ELF-1 (cell line): ENCODE data around the gene GSG1.
"Not testable (repeated sequence)": the region's sequence is repeated elsewhere in the genome, so short reads cannot be mapped to it uniquely, and the experiment has no call there.

ENCODE experiments used
- DNase-seq: peaks from one replicate; pipeline ENCODE4 v3.0.0-alpha.2; 2016; ENCODE audit warnings: low read depth, low spot score

Gene GSG1

DNA sequence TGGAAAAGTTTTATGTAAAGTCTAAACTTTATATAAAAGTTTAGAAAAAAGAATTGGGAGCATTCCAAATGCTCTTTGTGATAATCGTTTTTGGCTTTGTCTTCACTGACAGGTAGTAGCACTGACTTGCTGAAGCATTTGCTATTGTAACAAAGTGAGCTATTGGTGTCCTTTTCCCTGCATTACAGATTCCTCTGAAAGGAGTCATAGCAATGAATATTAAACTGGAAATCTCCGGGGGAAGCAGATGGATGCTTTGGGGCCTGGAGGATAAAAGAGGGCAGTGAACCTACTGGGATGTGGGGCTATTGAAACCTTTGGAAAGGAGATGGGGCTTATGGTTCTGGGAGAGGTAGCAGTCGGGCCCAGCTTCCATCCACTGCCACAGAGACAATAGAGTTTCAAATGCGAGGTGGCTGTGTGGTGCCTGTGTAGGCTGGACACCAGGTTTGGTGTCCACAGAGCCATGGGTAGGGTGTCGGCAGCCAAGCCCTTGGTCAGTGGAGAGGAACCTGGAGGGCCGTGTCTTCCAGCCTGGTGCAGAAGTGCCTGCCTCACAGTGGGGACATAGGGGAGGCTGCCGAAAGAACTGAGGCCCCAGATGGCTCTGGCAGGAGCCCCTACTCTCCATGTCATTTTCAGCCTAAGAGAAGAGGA is 10.1 kb downstream of the GSG1 start:
- no peak for DNase-seq

DNA sequence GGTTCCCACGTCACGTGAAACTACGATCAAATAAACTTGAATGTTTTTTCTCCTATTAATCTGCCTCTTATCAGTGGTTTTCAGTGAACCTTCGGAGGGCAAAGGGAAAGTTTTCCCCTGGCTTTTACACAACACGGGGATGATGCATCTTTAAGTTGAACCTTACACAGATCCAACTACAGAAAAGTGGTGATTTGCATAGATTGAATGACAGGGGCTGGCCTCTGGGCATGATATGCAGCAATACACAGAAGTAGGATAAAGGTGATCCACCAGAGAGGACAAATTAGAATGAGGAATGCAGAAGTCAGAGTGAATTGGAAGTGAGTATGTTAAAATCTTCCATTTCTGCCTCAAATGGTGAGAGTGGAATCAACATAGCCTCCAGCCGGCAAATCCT is 11.6 kb downstream of the GSG1 start:
- no peak for DNase-seq

DNA sequence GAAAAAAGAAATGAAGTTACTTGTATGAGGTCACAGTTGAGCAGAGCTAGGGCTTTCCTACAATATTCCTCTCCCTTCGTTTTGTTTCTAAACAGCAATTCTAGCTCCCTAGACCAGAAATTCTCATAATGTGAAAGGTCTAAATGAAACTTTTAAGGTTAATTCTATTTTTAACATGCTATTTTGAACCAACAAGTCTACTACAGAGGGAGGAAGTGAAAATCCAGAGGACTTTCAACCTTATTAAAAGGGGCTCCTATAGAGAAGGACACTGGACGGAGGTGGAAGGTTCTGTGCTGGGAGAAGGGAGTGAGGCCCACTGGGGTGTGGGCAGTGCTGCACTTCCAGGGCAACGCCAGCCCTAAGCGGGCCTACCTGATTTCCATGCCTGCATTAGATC is 13.4 kb downstream of the GSG1 start:
- DNase-seq: no peak

DNA sequence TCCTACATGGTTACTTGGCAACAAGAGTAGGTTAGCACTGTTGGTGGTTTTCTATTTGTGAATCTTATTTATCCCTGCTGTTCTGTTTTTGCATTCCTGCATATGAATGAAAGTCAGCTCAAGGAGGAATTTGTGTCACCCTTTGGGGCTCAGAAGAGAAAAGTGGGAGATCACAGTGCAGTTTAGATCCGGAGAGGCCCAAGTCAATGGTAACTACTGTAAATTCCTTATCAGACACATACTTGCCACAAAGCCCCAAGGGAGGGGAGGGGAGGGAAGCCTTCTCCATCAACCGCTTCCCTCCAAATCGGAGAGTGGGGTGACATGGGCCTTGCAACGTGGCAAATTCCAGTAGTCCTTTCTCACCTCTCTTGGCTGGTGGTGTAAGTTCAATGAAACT is 15.0 kb downstream of the GSG1 start:
- no peak for DNase-seq

DNA sequence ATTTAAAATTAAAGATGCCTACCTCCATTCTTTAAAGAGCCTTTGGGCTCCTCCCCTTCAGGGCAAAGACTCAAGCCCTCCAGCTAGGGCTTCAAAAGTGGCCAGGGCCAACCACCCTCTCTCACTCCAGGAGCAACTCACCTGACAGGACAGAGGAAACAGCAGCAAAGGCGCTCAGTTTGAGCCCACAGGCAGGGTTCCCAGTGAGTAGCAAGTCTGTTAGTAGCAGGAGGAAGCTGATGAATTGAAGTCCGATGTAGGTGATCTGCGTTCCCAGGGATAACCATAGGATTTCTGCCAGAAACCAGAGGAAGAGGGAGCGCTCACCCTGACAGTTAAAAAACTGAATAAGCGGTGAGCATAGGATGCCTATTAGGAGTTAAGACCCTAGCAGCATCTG is 15.7 kb downstream of the GSG1 start:
- peak; percentile 52 for DNase-seq

DNA sequence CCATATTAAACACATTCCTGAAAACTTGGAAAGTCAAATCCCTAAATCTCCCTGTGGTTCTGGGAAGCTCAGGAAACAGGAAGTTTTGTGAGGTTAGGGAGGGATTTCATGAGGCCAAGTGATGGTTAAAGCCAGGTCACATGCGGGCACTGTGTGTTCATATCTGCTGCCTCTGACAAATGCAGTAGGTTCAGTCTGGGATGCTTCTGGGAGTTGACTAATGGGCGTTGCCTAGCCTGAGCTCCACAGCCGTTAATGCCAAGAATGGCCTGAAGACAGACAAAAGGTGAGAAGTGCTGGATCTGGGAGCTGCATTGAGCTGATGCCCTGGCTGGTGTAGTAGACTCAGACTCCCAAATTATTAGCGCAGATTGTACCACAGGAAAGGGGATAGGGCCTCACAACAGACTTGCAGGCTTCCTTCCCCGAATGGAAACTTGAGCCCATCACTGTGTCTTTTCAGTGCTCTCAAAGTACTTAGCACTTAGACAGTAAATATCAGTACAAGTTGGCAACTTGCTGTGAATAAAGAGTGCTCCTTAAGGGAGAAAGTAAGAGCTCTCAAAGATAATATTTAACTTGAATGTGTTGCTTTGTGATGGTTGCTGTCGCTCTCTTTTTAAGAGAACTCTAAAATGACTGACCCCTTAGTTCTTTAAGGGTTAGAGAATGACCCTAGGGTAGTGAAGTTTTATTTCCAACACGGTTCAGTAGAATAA is 17.3 kb downstream of the GSG1 start:
- no peak for DNase-seq

DNA sequence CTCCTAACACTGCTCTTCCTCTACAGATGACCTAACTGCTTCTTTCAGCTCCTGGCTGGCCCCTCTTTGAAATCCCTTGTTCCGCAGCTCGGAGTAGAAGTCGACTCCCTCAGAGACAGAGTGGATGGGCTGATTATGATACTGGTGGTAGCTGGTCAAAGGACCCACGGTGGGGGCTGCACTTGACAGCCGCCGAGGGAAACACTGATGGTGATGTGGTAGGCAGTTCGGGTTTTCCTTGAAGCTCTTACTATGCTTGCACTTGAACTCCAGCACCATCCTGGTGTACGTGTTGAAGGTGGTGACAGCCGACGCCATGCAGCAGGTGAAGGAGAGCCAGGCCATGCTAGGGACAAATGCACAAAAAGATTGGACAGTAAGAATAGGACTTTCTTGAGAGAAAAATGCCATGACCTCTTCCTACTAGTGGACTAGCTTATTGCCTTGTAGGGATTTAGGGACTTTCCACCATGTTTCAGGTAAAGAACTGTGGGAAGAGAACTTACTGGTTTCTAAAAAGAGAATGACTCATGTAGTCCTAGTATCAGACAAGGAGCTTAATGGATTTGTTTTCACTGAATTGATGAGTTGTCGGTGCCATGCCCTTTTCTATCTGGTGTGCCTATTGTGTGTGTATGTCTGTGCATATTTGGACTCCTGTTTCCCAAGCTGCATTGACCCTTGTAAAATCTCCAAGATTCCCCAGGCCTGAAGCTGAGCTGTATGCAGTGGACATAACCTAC is 18.4 kb downstream of the GSG1 start:
- no peak for DNase-seq

DNA sequence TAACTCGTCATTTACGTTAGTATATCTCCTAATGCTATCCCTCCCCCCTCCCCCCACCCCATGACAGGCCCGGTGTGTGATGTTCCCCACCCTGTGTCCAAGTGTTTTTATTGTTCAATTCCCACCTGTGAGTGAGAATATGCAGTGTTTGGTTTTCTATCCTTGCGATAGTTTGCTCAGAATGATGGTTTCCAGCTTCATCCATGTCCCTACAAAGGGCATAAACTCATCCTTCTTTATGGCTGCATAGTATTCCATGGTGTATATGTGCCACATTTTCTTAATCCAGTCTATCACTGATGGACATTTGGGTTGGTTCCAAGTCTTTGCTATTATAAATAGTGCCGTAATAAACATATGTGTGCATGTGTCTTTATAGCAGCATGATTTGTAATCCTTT is 19.8 kb downstream of the GSG1 start:
- DNase-seq: not testable (repeated sequence)

DNA sequence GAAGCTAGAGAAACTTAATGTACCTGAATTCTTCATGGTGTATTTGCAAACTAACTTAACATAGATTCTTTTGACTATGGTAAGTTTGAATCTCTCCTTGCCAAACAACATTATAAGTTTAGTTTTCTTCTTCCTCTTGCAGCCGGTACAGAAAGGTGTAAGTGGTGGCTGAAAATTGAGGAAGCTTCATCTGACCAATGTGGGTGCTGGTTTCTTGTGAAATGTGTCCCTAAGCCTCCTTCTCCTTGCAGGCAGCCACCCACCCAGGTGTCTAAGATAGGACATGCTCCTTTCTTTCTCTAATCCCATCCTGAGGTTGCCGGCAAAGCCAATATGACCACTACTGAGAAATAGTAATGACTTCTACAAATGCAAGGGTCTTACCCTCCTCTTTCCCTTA is 20.6 kb downstream of the GSG1 start:
- no peak for DNase-seq

DNA sequence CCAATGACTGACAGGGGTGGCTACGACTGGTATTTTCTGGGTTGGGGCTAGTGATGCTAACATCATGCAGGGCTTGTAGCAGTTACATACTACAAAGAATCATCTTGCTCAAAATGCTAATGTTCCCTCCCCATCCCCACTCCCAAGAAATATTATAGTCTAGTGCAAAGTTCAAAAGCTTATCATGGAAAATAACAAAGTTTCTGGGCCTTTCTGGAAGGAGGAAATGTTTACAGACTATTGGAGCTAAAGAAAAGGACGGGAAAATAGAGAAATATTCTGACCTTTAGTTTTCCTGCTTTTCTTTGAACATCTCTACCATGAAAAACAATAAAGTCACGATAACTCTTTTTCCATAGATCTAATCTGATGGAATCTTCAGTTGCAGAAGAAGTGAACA is 23.2 kb downstream of the GSG1 start:
- DNase-seq: no peak

DNA sequence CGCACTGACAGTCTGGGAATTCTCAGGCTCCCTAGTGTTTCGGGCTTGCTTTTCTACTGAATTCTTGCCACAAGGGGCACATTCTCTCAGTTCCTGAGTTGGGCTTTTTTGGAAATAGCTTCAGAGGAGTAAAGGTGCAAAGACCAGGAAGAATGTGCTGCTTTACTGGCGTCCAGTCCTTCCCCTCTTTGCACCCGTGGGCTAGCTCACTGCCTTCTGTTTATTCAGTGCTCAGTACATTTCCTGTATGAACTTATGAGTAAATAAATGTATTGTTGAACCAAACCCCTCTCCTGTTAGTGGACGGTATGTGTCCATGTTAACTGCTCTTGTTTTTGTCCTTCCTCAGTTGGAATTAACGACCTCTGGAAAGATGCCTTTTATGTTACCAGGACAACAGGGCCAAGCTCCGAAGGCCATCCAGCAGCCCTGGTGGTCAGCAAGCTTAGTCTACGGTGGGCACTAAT is 24.0 kb downstream of the GSG1 start:
- peak; percentile 54 for DNase-seq

DNA sequence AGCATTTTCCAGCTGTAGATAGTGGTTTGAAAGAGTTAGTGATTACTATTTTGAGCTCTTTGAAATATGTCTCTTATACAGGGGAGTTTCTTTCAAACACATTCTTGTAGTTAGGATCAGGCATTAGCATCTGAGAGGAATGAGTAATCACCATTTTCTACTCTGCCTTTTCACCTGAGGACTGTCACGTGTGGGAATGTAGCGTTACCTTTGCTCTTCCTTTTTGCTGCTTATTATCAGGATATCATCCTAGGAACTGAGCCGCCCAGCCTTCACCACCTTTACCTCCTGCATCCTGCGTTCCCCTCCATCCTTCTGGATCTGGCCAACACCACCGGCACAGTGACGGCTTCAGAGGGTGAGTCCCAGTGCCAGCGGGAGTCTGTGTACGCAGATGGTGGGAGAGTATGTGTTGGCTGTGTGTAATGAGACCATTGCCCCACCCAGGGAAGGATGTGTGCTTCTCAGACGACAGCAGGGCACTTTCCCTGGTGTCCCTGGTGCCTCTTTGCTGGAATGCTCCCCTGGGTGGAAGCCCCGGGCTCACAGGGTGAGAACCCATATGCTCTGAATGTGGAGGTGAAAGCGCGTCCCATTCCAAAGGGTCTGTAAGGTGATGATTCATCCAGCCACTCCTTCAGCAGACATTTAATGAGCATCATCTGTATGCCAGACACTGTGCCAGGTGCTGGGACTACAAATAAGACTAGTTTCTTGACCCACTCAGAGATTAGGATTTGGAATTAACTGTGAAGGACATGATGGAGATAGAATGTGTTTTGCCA is 27.5 kb downstream of the GSG1 start:
- DNase-seq: no peak

DNA sequence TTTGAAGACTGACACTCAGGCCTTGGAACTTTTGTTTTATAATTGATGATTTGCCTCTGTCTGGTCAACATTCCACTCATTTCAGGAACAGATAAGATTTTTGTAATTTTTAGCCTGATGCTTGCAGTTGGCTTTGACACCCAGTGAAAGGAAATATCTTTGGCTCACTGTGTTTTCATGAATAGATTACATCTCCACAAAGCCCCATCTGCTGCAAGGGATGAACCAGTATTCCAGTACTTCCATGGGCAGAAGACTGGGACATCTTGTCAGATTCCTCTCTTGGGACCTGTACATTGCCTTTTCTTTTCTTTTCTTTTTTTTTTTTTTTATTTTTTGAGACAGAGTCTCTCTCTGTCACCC is 28.4 kb downstream of the GSG1 start:
- DNase-seq: no peak

DNA sequence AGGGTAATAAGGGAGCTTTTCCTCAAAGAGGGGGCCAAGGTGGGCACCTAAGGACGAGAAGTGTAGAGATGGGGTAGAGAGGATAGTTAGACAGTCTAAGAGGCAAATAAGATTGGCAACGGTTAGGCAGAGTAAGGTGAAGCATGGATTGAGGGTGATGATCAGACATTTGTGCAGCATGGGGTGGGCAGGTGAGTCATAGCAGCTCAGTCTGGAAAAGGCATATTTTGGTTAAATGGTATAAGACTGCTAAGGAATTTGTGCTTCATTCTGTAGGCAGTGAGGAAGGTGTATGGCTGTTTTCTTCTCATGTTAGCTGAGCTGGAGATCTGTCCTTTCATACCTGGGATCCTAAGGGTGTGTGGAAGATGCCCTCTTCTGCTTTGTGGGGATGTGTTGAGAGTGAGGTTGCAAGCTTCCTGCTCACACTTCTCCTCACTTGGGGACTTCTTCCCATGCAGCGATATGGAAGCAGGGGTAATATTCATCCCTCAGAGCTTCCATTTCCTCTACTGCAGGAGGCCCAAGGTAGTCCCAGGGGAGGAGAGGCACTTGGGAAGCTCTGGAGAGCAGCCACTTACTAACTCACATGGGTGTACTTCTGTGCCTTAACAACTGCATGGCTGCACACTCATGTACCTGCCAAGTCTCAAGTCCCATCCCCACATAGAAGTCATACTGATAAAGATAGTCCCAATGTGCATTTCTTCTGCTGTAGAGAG is 28.9 kb downstream of the GSG1 start:
- DNase-seq: no peak

DNA sequence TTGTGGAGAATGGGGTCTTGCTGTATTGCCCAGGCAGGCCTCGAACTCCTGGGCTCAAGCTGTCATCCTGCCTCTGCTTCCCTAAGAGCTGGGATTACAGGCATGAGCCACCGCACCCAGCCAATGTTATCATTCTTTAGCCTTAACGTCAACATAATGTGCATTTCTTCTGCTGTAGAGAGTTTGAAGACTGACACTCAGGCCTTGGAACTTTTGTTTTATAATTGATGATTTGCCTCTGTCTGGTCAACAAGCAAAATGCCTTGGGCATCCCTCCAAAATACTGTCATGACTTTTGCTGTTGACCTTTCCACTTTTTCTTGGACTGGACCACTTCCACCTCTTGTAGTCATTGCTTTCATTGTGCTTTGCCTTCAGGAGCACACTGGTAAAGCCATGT is 30.3 kb downstream of the GSG1 start:
- no peak for DNase-seq

DNA sequence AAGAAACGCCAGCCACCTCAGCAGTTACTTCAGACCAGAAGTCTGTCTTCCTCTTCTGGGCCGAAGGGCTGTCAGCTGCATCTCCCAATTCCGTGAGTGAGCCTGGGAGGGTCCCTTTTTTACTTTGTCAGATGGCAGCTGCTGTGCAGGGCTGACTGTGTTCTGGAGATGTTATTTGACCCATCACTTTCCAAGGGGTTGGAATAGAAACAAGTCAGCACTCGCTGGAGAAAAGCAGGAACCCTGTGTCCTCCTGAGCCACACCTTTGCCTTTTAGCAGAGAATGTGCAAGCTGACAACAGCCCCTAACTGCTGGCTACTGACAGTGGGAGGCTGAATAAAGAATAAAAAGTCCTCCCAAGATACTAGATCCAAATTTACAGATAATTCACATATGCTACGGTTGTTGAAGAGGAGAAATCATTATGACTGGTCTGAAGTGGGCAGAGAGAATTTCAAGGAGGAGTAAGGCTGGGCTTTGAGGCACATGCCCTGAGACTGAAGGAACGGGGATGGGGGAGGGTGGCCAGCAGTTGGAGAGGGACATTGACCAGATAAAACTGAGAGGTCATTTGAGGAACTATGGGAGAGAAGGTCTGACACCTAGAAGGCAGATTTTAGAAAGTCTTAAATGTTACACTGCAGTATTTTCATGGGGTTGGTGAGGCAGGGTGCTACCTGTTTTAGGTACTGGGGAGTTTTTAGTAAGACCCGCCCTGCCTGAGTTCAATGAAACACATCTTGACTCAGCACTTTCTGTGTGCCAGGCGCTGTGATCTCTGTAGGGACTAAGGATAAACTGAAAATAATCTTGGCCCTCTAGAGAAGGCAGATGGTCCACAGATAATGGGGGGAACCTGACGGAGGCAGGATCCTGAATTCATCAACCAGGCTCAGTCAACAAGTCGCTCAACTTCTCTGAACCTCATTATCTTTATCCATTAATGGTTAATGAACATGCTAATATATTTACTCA is 31.9 kb downstream of the GSG1 start:
- DNase-seq: no peak

DNA sequence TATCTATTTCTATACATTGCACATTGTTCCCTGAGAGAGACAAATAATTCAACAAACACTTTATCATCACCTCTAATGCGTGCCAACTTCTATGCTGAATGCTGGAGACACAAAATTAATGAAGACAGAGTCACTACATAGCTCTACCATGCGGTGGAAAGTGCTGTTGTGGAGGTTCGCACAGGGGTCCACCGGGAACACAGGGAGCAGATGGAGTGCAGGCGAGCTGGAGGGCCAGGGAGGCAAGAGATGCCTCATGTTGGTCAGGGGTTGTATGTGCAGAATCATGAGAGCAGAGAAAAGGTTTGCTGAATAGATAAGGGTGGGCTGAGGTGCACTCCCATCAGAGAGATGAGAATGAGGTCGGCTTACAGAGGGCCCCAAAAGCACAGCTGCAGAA is 34.1 kb downstream of the GSG1 start:
- DNase-seq: no peak

DNA sequence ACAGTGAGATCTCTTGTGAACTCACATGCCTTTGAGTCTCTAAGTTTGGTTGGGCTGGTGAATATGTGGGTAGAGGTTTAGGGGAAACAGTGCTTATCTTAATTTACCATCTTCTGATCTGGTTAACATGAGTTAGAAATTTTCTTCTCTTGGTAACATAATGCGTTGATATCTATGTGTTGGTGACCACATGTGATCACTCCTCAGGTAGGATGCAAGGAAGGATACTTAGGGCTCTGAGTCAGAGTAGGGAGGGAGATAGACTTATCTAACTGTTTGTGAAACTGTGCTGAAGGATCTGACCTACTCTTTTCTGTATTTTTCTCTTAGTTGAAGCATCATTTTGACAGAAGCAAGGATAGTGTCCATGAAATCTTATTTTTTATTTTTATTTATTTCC is 36.1 kb downstream of the GSG1 start:
- DNase-seq: no peak

DNA sequence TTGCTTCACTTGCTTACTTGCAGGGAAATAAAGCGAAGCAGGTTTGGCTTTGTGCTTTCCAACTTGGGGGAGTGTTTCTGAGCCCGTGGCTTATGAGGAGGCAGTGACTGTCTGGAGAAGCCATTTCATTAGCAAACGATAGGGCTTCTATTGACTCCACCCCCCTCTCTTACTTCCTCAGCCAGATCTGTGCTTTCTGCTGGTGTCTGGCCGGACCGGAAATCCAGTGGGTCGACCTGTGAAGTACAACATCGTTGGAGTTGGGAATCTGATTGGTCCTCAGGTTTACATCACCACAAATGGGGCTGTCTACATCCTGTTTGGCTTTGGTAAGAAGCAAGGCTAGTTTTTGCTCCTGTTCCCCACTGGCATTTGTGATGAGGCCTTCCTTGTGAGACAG is 37.0 kb downstream of the GSG1 start:
- DNase-seq: no peak

DNA sequence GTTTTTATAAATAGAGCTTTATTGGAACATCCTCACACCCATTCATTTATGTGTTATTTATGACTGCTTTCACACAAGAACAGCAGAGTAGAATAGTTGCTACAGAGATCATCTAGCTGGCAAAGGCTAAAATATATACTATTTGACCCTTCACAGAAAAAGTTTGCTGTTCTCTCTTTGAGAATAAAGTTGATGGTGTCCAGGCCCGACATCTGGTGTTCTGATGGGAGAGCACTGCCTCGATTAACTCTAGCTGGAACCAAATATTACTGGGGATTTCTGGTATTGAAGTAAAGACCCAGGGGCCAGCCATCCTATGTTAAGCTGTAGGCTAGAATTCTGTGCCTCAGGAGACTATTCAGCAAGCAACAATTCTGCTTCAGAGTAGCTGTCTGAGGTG is 37.5 kb downstream of the GSG1 start:
- no peak for DNase-seq
